ENCODE data around the gene WNK2.
A peak's percentile ranks its signal among the peaks of the same experiment; 100 is the strongest.
"Not testable (repeated sequence)": the region's sequence is repeated elsewhere in the genome, so short reads cannot be mapped to it uniquely, and the experiment has no call there.

WNK2 gene

DNA sequence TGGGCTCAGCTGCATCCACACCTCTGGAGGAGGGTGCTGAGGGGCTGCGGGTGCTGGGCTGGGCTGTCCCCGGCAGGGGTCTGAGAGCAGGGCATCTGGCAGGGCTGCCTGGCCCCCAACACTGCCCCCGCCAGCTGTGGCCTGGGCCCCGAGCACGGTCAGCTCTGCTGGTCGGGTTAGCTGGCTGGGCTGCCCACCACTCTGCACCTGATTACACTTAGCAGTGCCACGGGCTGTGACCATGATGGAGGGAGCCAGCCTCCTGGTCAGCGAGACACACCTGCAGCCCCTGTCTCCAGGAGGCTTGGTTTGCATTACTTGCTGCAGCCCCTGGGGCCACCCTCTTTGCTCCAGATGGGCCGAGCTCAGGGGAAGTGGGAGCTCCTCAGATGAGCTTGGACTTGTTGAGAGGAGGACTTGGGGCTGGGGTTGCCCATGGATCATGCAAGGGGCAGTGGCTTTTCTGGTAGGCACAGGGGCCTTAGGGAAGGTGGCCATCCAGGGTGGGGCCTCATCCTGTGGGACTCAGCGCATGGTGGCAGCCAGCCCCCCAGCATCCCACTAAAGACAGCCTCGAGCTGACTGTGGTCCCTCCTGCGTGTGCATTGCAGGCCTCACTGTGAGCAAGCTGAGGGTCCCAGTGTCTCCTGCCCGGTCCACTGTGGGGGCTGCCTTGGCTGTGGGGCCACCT is 135.5 kb downstream of the WNK2 start:
- no peak for DNase-seq

DNA sequence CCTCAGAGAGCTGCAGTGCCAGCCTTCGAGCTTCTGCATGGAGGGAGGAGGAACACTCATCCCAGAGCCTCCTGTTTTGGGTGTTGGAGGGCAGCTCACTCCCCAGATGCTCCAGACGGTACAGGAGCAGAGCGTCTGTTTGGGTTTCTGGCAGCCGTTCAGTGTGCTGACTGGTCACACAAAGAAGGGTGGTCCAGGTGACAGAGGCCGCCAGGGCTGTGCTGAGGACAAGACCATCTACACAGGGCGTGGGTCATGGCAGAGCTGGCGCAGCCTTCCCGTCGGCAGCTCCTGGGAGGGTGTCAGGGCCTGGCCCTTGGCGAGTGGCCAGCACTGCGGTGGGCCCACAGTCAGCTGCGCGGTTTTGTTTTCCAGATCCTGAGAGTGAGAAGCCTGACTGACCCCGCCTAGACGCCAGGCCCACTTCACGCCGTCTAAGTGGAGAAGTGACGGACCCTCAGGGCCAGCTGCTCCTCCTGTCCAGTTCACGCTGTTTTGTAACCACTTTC is 136.1 kb downstream of the WNK2 start:
- no peak for DNase-seq

DNA sequence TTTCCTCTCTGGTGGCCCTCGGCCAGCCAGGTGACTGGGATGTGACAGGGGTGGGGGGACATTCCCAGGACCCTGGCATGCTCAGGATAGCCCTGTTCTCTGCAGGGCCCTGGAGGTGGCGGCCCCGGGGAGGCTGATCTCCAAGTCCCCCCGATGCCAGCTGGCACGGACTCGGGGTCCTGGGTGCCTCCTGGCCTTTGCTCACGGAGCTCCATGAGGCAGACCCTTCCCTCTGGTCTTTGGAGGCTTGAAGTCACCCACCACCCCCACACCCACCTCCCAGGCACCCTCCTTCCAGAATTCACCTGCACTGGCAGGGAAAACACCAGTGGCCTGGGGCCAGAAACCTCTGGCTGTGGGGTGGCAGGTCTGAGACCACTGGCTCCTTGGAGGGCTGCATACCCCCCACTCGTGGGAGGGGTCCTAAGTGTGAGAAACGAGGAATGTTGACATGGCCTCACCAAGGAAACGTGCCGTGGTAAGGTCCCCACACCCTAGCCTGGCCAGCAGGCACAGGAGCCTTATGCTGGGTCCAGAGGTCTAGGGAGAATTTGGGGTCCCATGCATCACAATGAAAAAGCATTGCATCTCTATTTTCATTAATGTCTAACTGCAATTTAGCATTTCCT is 136.8 kb downstream of the WNK2 start:
- no peak for DNase-seq

DNA sequence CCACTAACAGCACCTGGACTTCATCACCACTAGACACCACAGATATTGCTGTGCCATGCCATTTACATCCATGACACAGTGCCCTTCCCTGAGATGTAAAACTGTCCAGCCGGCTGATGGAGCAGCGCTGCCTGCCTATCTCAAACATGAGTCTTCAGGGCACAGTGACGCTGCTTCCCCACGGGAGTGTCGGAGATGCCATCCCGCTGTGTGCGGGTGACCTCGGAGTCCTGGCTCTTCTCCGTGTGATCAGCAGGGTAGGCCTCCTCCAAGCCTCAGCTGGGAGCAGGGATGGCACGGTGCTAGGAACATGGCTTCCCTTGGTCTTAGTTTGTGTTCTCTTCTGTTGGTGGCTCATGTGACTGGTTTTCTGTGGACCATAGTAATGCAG is 137.3 kb downstream of the WNK2 start:
- DNase-seq: no peak

DNA sequence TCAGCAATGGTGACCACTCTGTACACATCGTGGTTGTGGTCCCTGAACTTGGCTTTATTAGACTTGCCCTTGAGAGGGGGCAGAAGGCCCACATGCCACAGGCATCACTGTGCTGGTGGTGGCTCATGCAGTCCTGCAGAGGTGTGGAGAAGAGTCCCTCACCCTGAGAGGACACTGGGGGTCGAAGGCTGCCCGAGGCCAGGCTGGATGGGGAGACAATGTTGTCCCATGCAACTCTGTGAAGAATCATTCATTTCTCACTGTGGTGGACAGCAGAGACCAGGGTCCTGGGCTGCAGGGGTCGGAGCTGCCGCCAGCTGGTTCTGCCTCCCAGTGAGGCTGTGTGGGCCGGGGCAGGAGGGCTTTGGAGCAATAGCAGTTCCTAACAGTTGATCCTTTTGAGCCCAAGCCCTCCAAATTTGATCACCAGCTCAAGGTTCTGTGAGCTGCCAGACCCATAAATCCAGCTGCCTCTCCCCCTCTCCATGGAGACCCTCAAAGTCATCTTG is 139.6 kb downstream of the WNK2 start:
- not testable (repeated sequence) for DNase-seq

DNA sequence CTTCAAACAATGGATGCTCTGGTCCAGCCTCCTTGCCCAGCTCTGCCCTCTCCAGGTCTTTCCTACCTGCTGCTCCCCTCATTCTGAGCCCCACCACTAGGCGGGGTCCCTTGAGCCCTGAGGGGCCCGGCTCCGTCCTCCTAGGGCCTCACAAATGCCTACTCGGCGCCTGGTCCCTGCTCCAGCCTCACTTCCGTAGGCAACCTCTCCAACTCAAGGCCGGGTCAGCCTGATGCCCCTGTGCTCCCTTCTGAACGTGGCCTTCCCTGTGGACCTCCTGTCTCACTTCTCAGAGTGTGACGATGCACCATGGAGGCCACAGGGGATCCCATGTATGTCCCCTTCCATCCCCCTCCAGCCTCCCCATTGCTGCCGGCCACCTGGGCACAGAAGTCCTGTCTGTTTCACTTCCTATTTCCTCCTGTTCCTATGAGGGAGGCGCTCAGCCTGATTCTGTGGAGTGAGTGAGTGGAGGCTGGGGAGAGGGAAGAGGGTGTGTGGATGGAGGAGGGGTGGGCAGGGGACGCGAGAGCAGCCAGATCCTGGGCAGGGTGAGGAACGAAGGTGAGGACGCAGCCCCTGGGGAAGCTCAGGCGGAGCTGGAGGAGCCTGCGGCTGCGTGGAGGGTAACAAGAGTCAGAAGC is 140.4 kb downstream of the WNK2 start:
- no peak for DNase-seq

DNA sequence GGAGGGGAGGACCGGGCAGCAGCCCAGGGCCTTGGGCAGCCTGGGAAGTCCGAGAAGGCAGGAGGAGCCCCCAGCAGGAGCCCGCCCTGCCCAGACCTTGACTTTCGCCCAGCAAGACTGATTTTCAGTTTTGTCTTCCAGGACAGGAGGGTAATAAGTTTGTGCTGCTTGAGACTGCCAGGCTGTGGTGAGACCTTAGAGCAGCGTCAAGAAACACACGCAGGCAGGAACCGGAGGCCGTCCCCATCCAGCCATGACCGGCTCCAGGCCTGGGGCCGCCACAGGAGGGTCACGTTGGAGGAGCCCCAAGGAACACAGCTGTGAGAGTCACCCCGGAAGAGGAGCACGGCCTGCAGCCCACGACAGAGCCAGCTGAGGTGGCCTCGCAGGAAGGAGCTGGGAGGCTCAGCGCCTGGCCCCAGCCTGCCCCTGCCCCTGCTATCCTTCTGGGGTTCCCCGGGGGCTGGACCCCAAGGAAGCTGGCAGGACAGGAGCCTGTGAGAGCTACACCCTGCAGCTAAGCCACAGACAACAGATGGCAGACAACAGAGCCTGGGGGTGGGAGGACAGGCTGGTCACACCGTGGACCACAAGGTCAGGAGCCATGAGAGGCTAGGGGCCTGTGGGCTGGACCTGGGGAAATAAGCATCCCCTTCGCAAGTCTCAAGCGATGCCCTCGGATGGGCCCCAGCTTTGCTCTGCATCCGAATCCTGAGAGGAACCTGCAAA is 141.5 kb downstream of the WNK2 start:
- no peak for DNase-seq

DNA sequence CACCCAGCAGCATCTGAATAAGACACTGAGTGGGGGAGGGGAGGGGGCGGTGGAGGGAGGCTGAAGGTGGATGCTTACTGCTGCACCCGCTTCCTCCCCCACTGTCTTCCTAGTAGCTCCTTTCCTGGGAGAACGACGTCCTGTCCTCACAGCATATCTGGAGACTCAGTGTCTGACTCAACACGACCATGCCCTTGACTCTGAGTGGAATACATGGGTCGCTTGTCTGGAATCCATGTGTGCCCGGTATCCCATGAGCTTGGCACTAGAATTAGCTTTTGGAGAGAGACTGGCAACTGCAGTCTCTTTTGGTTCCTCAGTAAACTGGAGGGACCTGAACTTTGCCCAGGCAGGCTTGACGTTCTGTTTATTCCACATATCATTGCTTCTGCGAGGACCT is 142.1 kb downstream of the WNK2 start:
- no peak for DNase-seq

DNA sequence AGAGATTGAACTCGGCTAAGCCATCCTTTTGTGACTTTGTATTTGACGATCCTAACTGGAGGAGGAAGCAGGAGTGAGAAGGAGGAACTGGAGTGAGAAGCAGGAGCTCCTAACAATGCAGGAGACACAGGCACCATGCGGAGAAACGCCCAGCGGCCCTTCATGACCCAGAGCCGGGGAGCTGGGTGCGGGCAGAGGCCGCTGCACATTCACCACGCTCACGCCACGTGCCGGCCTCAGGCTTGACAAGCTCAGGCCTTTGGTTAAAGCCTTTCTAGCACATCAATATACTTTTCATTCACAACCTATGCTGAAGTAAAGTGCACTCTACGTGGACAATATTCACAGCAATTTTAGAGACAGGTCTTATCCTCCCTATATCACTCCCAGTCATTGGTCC is 142.7 kb downstream of the WNK2 start:
- no peak for DNase-seq

DNA sequence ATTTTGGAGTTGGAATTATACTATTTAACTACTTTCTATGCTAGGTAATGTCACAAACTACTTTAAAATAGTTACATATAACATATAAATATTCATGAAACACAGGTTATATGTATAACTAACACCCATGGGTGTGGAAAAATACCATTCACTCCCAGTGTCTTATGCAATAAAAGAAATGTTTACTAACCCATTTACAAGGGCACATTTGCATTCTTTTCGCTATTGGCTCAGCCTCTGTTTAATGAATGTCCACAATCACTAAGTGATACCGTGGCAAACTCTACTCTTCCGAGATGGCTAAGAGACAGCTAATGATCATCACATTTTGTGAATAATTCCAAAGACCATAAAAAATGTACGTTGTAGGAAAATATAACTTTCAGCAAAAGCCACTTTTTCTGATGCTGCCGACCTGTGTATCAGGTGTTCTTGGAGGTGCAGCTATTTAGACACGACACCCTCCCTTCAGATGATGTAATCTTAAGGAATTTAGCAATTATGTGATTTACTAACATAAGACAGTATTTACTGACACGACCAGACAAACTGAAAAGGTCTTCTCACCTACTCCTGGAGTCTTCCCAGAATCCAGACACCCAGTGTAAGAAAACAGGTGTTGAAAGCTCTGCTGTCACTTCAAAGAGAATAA is 145.8 kb downstream of the WNK2 start:
- no peak for DNase-seq

DNA sequence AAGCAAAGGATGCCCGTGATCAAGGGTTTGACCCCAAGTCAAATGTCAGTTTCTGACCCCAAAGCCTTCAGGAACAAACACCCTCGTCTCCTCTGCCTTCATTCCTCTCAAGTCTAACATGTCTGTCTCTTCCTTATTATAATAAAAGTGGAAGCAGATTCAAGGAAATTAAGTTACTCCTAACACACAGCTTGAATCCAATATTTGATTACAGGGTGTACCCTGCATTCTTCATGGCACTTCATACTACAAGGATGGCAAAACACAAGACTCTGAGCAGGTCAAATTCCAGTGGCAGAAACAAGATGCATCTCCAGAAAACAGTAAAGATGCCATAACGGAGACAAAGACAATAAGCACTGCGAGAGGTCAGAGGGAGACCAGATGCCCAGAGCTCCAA is 148.4 kb downstream of the WNK2 start:
- DNase-seq: no peak

DNA sequence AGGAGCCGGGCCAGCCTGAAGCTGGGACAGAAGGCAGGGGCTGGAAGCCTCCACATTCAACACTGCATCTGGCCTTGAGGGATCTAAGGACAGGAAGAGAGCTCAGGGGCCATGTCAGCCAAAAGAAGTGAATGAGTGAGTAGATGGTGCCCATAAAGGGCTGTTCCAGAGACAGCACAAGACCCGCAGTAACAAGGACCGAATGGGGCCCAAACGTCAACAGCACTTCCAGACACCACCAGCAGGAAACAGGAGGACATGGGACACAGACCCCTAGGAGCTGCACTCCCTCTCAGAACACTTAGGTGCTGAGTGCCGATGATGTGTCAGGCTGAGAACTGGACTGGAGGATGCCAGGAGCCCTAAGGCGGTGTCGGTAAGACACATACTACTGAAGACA is 152.8 kb downstream of the WNK2 start:
- no peak for DNase-seq

DNA sequence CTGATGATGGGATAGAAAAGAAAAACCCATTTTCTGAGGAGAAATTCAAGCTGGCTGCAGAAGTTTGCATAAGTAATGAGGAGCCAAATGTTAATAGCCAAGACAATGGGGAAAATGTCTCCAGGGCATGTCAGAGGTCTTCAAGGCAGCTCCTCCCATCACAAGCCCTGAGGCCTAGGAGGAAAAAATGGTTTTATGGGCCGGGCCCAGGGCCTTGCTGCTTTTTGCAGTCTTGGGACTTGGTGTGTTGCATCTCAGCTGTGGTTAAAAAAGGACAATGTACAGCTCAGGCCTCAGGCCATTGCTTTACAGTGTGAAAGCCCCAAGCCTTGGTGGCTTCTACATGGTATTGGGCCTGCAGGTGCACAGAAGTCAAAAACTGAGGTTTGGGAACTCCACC is 154.3 kb downstream of the WNK2 start:
- not testable (repeated sequence) for DNase-seq

DNA sequence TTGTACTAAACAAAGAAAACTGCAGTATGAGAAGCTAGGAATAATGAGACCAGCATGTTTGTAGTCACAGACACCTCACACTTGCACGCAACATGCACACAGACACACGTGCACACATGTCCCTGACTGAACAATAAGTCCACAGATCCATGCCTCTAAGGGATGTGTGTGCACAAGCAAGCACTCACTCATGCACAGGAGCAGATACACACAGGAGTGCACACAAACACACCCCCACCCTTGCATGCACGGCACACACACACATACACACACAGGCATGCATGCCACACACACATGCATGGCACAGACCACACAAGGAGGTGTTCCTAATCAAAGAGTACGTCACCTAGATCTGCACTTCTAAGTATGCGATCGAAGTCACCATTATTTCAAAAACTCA is 156.2 kb downstream of the WNK2 start:
- DNase-seq: no peak

DNA sequence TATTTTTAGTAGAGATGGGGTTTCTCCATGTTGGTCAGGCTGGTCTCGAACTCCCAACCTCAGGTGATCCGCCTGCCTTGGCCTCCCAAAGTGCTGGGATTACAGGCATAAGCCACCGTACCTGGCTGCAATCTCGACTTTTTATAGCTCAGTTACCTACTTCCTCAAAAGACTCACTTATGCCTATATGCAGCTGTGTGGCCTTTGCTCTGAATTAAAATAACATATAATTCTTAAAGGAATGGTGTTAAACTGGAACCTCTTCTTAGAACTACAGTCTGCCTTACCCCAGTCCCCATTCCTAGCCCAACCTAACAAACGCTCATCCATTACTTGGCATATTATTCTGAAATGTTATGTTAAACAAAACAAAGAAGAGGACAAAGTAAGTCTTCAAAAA is 157.9 kb downstream of the WNK2 start:
- not testable (repeated sequence) for DNase-seq

DNA sequence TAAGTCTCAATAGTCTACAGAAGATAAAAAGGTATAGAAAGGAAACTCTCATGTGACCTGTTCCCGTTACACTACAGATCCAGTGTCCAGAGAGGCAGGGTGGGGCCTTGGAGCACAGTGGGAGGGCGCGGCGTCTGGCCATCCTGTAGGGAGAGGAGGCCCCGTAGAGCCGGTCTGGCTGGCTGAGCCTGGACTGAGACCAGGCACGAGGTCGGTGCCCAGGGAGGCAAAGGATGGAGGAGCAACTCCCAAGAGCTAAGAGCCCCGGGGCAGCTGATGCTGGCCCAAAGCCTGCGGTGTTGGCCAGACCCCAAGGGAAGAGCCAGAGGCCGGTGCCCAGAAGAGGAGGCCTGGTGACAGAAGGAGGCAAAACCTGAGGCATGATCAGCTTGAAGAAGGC is 158.5 kb downstream of the WNK2 start:
- DNase-seq: not testable (repeated sequence)

DNA sequence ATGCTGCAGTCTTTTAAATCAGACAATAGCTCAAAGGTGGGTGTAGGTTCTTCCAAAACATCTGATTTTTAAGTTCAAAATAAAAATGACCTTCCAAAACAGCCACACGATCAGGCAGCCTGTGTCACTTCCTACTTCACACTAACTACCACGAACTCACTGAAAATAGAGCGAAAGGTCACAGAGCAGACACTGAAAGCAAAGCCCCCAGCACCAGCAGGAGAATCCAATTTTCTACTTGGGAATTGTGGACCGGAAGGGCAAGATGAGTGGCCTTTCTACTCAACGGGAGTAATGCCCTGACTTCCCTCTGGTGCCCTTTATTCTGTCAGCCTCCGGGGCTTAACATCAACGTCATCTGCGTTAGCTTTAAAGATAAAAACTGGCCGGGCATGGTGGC is 159.7 kb downstream of the WNK2 start:
- DNase-seq: no peak

DNA sequence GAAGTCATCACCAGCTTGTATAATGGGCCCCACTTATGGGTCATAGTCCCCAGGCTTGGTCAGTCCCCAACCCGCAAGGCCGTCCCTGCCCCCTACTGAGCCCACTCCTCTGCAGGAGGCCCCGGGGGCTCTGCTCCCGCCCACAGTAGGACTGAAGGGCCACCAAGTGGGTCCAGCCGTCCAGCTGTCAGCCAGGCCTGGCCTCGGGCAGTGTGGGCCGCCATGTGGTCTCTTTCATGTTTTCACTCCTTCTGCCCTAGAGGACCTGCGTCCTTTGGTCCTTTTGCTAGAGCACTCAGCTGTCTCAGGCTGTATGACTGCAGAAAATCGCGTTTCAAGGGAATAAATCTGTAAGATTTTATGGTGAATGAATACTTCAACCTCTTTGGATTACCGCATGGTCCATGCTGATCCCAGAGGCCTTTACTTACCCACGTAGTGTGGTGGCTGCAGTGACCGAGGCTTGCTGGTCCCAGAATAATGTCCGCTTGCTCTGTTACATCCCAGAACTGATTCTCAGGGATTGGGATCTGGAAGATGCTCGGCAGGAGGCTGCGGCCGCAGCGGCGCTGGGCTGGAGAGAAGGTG is 161.8 kb downstream of the WNK2 start:
- DNase-seq: no peak

DNA sequence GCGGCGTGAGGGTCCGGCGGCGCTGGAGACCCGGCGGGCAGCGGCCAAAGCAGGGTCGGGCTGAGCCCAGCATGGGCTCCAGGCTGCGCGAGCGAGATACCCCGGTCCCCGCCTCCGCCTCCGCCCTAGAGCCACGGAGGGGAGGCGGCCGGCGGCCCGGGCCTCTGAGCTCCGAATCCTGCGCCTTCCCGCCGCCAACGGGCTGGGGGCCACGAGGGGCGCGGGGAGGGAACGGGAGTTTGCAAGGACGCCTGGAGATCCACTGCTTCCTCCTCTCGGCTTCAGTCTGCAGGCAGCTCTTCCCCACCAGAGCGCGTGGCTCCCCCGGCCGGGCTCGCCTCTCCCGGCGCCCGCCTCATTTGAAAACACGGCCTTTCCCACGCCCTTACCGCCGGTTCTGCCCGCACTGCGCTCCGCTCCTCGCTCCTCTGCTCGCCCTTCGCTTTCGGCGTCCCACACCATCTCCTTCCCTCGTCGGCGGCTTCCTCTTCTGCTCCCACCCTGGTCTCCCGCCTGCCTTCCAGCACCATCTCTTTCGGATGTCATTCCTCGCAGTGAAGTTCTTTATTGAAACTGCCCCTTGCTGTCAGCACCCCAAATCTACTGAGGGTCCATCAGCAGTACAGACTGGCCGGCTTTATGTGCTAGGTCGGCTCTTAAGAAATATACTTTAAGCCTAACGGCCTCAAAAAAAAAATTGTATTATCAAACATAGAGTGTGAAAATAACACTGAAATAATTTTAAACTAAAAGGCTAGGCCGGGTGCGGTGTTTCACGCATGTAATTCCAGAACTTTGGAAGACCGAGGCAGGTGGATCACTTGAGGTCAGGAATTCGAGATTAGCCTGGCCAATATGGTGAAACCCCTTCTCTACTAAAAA is 162.5 kb downstream of the WNK2 start:
- peak in 1 of 2 donors; percentile 23 for DNase-seq

DNA sequence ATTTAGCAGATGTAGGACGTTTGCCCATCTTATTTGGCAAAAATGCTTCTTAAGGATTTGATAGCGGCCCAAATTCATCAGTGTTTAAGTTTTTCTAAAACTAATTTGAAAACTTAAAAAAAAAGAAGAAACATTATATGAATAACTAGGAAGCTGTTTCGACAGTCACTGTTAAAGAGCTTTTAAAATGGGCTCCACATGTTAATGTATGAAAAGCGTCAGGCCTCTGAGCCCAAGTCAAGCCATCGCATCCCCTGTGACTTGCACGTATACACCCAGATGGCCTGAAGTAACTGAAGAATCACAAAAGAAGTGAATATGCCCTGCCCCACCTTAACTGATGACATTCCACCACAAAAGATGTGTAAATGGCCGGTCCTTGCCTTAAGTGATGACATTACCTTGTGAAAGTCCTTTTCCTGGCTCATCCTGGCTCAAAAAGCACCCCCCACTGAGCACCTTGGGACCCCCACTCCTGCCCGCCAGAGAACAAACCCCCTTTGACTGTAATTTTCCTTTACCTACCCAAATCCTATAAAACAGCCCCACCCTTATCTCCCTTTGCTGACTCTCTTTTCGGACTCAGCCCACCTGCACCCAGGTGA is 163.5 kb downstream of the WNK2 start:
- not testable (repeated sequence) for DNase-seq
